Mucosa of rectum (tissue), 2 donors: ENCODE measurements around the gene AGGF1.

Experiments
- H3K27ac ChIP-seq, 2 donors: one replicate each; pipeline ENCODE4 v1.7.0; 2013; ENCODE audit warnings: inconsistent platforms in 2 of 2, low read depth in 2 of 2, low read length in 2 of 2
- H3K27me3 ChIP-seq, 2 donors: one replicate each; pipeline ENCODE4 v1.7.0; 2013; ENCODE audit warnings: low read length in 2 of 2; ENCODE audit not compliant: control insufficient read depth in 2 of 2, insufficient read depth in 2 of 2
- H3K36me3 ChIP-seq, 2 donors: one replicate each; pipeline ENCODE4 v1.7.0; 2013; ENCODE audit warnings: low read length in 2 of 2; ENCODE audit not compliant: control insufficient read depth in 2 of 2, insufficient read depth in 2 of 2
- H3K4me1 ChIP-seq, 2 donors: one replicate each; pipeline ENCODE4 v1.7.0; 2013; ENCODE audit warnings: low read length in 2 of 2, mild to moderate bottlenecking in 1 of 2; ENCODE audit not compliant: control insufficient read depth in 2 of 2, insufficient read depth in 2 of 2
- H3K4me3 ChIP-seq, 2 donors: one replicate each; pipeline ENCODE4 v1.7.0; 2013; ENCODE audit warnings: low read length in 2 of 2
- H3K9ac ChIP-seq, 2 donors: one replicate each; pipeline ENCODE4 v1.7.0; 2013; ENCODE audit warnings: low read length in 2 of 2, low read depth in 1 of 2, mild to moderate bottlenecking in 1 of 2
- H3K9me3 ChIP-seq, 2 donors: one replicate each; pipeline ENCODE4 v1.7.0; 2013; ENCODE audit warnings: low read length in 2 of 2; ENCODE audit not compliant: control insufficient read depth in 2 of 2
- donor health status: healthy.
- donor health status: Normal muscosa, but diverticular disease.

Gene AGGF1

GRCh38 chr5:77024490-77024889, 5.7 kb upstream of the AGGF1 start:
- H3K36me3 ChIP-seq = no peaks in the 10 kb centered on the region

GRCh38 chr5:77028631-77029375, 1.4 kb upstream of the AGGF1 start:
- no peak overlapping the region for H3K4me3 ChIP-seq
- peaks cover 2 to 4% of the 10 kb centered on the region in 2 donors for H3K9me3 ChIP-seq
- no peak overlapping the region for H3K27ac ChIP-seq
- H3K9ac ChIP-seq = no peak overlapping the region
- peaks cover 12 to 15% of the 10 kb centered on the region in 2 donors for H3K4me1 ChIP-seq
- H3K36me3 ChIP-seq = no peaks in the 10 kb centered on the region
- H3K27me3 ChIP-seq = no peaks in the 10 kb centered on the region

More at GRCh38 chr5:77024490-77024889, 5.7 kb upstream of the AGGF1 start:
- H3K4me1 ChIP-seq = no peaks in the 10 kb centered on the region
- H3K9ac ChIP-seq = no peak overlapping the region
- no peaks in the 10 kb centered on the region for H3K27me3 ChIP-seq
- H3K27ac ChIP-seq = no peak overlapping the region
- H3K4me3 ChIP-seq = no peak overlapping the region
- peaks cover 2 to 4% of the 10 kb centered on the region in 2 donors for H3K9me3 ChIP-seq

- H3K9me3 ChIP-seq = peaks cover 2 to 4% of the 10 kb centered on the region in 2 donors
- H3K4me1 ChIP-seq = peaks cover 12 to 15% of the 10 kb centered on the region in 2 donors
- H3K27ac ChIP-seq = no peak overlapping the region
- H3K36me3 ChIP-seq = no peaks in the 10 kb centered on the region
- H3K9ac ChIP-seq = no peak overlapping the region
- H3K27me3 ChIP-seq = no peaks in the 10 kb centered on the region
- H3K4me3 ChIP-seq = peak overlapping the region; percentile 77 to 93
Observed at GRCh38 chr5:77029376-77029885, 773 bp upstream of the AGGF1 start.

DNA sequence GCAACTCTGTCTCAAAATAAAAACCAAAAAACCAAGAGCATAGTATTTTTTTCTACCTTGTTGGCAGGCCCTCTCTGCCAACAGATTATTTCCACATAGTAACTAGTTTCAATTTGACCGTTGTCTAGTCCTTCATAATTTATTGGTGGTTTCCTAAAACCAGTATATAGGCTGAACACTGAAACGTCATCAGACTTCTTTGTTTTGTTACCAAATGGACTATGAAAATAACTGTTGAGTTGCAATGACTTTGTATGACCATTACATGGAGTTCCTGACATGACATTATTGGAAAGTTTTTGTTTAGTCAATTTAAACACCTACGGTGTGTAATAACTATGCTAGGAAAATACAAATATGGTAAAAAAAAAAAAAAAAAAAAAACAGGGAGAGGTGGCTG, 1.7 kb downstream of the AGGF1 start:
- H3K36me3 ChIP-seq = peaks cover 15 to 17% of the 10 kb centered on the region in 2 donors
- H3K9ac ChIP-seq = peak overlapping the region in 1 of 2 donors; percentile 93
- no peaks in the 10 kb centered on the region for H3K27me3 ChIP-seq
- peak overlapping the region; percentile 77 to 93 for H3K4me3 ChIP-seq
- H3K4me1 ChIP-seq = peaks cover 12 to 15% of the 10 kb centered on the region in 2 donors
- H3K9me3 ChIP-seq = peaks cover 2 to 4% of the 10 kb centered on the region in 2 donors
- no peak overlapping the region for H3K27ac ChIP-seq

- H3K4me1 ChIP-seq = peaks cover 12 to 15% of the 10 kb centered on the region in 2 donors
Observed at GRCh38 chr5:77032635-77033034, 2.4 kb downstream of the AGGF1 start.

DNA sequence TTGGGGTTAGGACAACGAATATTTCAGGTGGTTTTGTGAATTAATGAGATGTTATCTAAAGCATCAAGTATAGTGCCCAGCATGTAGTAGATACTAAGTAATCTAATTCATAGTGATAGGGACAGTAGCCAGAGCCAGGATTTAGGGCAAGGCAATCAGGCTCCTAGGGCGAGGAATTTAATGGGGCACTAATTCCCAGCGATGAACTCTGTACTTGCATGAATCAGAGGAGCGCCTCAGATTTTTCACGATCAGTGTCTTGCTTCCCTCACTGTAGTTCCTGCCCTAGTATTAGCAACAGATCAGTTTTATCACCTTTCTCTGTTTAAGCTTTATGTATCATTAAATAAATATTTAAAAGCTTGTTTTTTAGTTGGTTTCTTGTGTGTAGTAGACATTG, 3.1 kb downstream of the AGGF1 start:
- Histone ChIP-seq H3K27me3 (no peaks in the 10 kb centered on the region), H3K27ac (no peak overlapping the region), H3K4me1 (peaks cover 12 to 15% of the 10 kb centered on the region in 2 donors), H3K36me3 (peaks cover 26 to 28% of the 10 kb centered on the region in 2 donors), H3K4me3 (no peak overlapping the region), H3K9ac (no peak overlapping the region), H3K9me3 (peaks cover under 1 to 2% of the 10 kb centered on the region in 2 donors)

More at GRCh38 chr5:77032635-77033034, 2.4 kb downstream of the AGGF1 start:
- H3K9me3 ChIP-seq = peaks cover 2 to 4% of the 10 kb centered on the region in 2 donors
- H3K27me3 ChIP-seq = no peaks in the 10 kb centered on the region
- peaks cover 20 to 22% of the 10 kb centered on the region in 2 donors for H3K36me3 ChIP-seq
- no peak overlapping the region for H3K27ac ChIP-seq
- H3K4me3 ChIP-seq = no peak overlapping the region
- H3K9ac ChIP-seq = peak overlapping the region in 1 of 2 donors; percentile 18

DNA sequence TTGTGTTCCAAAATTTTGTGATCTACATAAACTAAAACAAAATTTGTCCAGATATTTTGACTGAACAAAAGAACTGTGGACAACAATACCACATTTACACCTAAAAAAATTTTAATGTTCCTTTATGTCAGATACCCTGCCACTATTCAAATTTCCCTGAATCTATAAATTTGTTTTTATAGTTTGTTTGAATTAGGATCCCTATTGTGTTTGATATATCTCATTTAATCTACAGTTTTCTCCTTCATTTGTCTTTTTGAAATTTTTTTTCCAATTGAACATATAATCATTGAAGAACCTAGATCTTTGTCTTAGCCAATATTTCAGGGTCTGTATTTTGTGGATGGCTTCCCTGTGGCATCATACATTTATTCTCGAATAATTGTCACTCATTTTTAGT, 5.7 kb downstream of the AGGF1 start:
- H3K9me3 ChIP-seq = no peaks in the 10 kb centered on the region
- H3K4me1 ChIP-seq = peaks cover 10 to 11% of the 10 kb centered on the region in 2 donors
- H3K4me3 ChIP-seq = no peak overlapping the region
- H3K9ac ChIP-seq = no peak overlapping the region
- H3K27ac ChIP-seq = no peak overlapping the region
- no peaks in the 10 kb centered on the region for H3K27me3 ChIP-seq
- peaks cover 29 to 34% of the 10 kb centered on the region in 2 donors for H3K36me3 ChIP-seq

DNA sequence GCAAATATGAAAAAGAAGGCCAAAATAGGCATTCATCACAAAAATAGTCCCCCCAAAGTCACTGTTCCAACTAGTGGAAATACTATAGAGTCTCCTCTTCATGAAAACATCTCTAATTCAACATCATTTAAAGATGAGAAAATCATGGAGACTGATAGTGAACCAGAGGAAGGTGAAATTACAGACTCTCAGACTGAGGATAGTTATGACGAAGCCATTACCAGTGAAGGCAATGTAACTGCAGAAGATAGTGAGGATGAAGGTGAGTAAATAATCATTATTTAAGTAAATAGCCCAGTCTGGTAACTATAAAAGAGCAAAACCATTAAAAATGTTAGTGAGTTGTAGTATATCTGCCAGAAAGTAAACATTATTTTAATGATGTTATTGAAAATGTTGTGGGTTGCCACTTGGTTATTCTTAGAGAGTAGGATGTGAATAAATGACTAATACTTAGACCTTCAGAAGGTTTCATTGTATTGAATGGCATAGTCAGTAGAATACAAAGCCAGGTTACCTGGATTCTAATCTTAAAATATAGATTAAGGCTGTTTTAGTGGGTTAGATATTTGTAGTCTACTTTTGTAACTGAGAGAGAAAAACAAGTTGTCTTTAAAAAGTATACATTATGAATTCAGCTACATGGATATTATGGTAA, 16.3 kb downstream of the AGGF1 start:
- Histone ChIP-seq H3K4me3 (no peak overlapping the region), H3K4me1 (no peaks in the 10 kb centered on the region), H3K9ac (no peak overlapping the region), H3K27me3 (no peaks in the 10 kb centered on the region), H3K27ac (no peak overlapping the region), H3K9me3 (no peaks in the 10 kb centered on the region), H3K36me3 (peaks cover 19 to 31% of the 10 kb centered on the region in 2 donors)

DNA sequence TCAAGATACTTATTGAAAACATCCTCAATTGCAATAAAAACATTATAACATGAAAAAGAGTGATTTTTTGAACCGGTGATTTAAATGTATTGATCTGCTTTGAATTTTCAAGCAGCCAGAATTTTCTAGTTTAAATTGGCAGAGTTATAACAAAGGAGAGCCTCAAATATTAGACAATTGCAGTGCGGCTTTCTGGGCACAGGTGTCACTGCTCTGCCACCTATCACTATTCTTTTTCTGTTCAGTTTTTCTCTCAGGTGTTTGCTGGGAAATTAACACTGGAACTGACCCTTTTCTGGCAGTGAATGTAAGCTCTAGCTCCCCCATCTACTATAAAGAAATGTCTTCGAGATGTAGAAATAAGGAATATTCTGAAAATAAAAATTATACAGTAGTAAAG, 33.8 kb downstream of the AGGF1 start:
- Histone ChIP-seq H3K9ac (no peak overlapping the region), H3K4me1 (no peaks in the 10 kb centered on the region), H3K27me3 (no peaks in the 10 kb centered on the region), H3K36me3 (peaks cover 55 to 59% of the 10 kb centered on the region in 2 donors), H3K4me3 (no peak overlapping the region), H3K9me3 (no peaks in the 10 kb centered on the region), H3K27ac (no peak overlapping the region)

DNA sequence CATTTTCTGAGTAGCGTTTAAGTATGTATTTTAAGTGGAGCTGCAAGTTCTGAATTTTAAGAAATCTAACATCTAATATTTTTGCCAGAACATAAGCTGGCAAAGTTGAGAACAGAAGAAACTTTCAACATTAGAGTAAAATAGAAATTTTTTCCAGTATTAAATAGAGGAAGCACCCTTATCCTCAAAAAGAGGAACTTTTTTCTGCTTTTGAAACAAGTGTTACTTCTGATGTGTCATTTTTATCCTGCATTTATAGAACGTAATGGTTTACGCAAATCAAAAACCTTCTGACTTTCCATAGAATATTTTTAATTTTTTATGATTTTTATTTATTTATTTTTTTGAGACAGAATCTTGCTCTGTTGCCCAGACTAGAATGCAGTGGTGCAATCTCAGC, 35.1 kb downstream of the AGGF1 start:
- Histone ChIP-seq H3K4me3 (no peak overlapping the region), H3K27ac (no peak overlapping the region), H3K9me3 (no peaks in the 10 kb centered on the region), H3K27me3 (no peaks in the 10 kb centered on the region), H3K36me3 (peaks cover 47 to 49% of the 10 kb centered on the region in 2 donors), H3K4me1 (no peaks in the 10 kb centered on the region), H3K9ac (no peak overlapping the region)
